Measurements from ENCODE around the gene MALAT1.
"Not testable (repeated sequence)": the region's sequence is repeated elsewhere in the genome, so short reads cannot be mapped to it uniquely, and the experiment has no call there.

- TF ChIP-seq TAF1 (CRISPR knock-in tag; IDR thresholded peaks at IDR 0.05); POLR2A (IDR thresholded peaks at IDR 0.05; ENCODE audit: insufficient read depth in 1 of 2, low read depth in 2 of 2, low read length in 2 of 2); KLF16 (CRISPR knock-in tag; IDR thresholded peaks at IDR 0.05); ZNF496 (CRISPR knock-in tag; IDR thresholded peaks at IDR 0.05; ENCODE audit: insufficient replicate concordance); ZNF605 (CRISPR knock-in tag; IDR thresholded peaks at IDR 0.05); CTCF (CRISPR knock-in tag; IDR thresholded peaks at IDR 0.05): not testable (repeated sequence)
Measured at GRCh38 chr11:65518941-65519549, 20.2 kb downstream of the MALAT1 start.

Data from HepG2 (cell line).